H9 (cell line): ENCODE data around the gene DISC1. TPM values are rescaled to one million over a fixed set of nuclear protein-coding genes. Genes with fewer than 3 reads are reported as not detected.

Source experiments
- DNase-seq: peaks from one replicate; pipeline ENCODE4 v3.0.0-alpha.2; 2017
- H2AFZ ChIP-seq: one replicate; pipeline ENCODE4 v1.6.1; 2013; ENCODE audit warnings: mild to moderate bottlenecking, low read length, control low read depth, moderate library complexity
- H2AK5ac ChIP-seq: 2 replicates; pipeline ENCODE4 v1.6.1; 2013; ENCODE audit warnings: low read length, control low read depth, mixed read lengths; ENCODE audit not compliant: insufficient read length
- H2BK120ac ChIP-seq: one replicate; pipeline ENCODE4 v1.6.1; 2013; ENCODE audit warnings: low read depth, mild to moderate bottlenecking, low read length, control low read depth, inconsistent platforms; ENCODE audit not compliant: poor library complexity, severe bottlenecking
- H2BK12ac ChIP-seq: 2 replicates; pipeline ENCODE4 v1.6.1; 2013; ENCODE audit warnings: low read length, control low read depth, mixed read lengths, low read depth; ENCODE audit not compliant: insufficient read length
- H2BK15ac ChIP-seq: 2 replicates; pipeline ENCODE4 v1.6.1; 2013; ENCODE audit warnings: low read depth, low read length, control low read depth
- H2BK20ac ChIP-seq: one replicate; pipeline ENCODE4 v1.6.1; 2013; ENCODE audit warnings: low read depth, mild to moderate bottlenecking, low read length, control low read depth, inconsistent platforms; ENCODE audit not compliant: poor library complexity, severe bottlenecking
- H2BK5ac ChIP-seq: 2 replicates; pipeline ENCODE4 v1.6.1; 2013; ENCODE audit warnings: low read length, control low read depth, mixed read lengths; ENCODE audit not compliant: insufficient read length
- H3K14ac ChIP-seq: 2 replicates; pipeline ENCODE4 v1.6.1; 2013; ENCODE audit warnings: low read length, control low read depth; ENCODE audit not compliant: insufficient read depth
- H3K18ac ChIP-seq: 2 replicates; pipeline ENCODE4 v1.6.1; 2013; ENCODE audit warnings: low read depth, mild to moderate bottlenecking, mixed read lengths, low read length, control low read depth; ENCODE audit not compliant: insufficient read length
- H3K23ac ChIP-seq: 2 replicates; pipeline ENCODE4 v1.6.1; 2013; ENCODE audit warnings: low read length, control low read depth, mixed read lengths, low read depth; ENCODE audit not compliant: insufficient read length
- H3K23me2 ChIP-seq: 2 replicates; pipeline ENCODE4 v1.6.1; 2013; ENCODE audit warnings: low read depth, mild to moderate bottlenecking, mixed read lengths, low read length, control low read depth; ENCODE audit not compliant: insufficient read length, poor library complexity, severe bottlenecking
- H3K27ac ChIP-seq: 2 replicates; pipeline ENCODE4 v1.5.1; 2013; ENCODE audit warnings: low read length, control low read depth, mixed read lengths, low read depth; ENCODE audit not compliant: insufficient read length
- H3K27me3 ChIP-seq: 2 replicates; pipeline ENCODE4 v1.6.1; 2013; ENCODE audit warnings: low read length, control low read depth, inconsistent platforms; ENCODE audit not compliant: insufficient read depth
- H3K4ac ChIP-seq: 2 replicates; pipeline ENCODE4 v1.6.1; 2013; ENCODE audit warnings: low read depth, mild to moderate bottlenecking, control low read depth, inconsistent platforms, low read length, moderate library complexity
- H3K4me1 ChIP-seq: 2 replicates; pipeline ENCODE4 v1.6.1; 2013; ENCODE audit warnings: low read length, control low read depth, inconsistent platforms; ENCODE audit not compliant: insufficient read depth
- H3K4me2 ChIP-seq: 2 replicates; pipeline ENCODE4 v1.6.1; 2013; ENCODE audit warnings: low read length, control low read depth, mixed read lengths; ENCODE audit not compliant: insufficient read length, insufficient read depth
- H3K56ac ChIP-seq: 2 replicates; pipeline ENCODE4 v1.6.1; 2013; ENCODE audit warnings: low read depth, mild to moderate bottlenecking, mixed read lengths, low read length, control low read depth; ENCODE audit not compliant: insufficient read length
- H3K79me1 ChIP-seq: 2 replicates; pipeline ENCODE4 v1.6.1; 2013; ENCODE audit warnings: low read depth, mild to moderate bottlenecking, moderate library complexity, low read length, control low read depth, inconsistent platforms; ENCODE audit not compliant: insufficient read depth, poor library complexity, severe bottlenecking
- H3K79me2 ChIP-seq: 2 replicates; pipeline ENCODE4 v1.6.1; 2013; ENCODE audit warnings: low read length, control low read depth, inconsistent platforms; ENCODE audit not compliant: insufficient read depth
- H3K9ac ChIP-seq: 2 replicates; pipeline ENCODE4 v1.6.1; 2013; ENCODE audit warnings: low read length, control low read depth, mixed read lengths; ENCODE audit not compliant: insufficient read length; ENCODE audit errors: extremely low read depth
- H3K9me3 ChIP-seq: one replicate; pipeline ENCODE4 v1.6.1; 2013; ENCODE audit warnings: low read depth, low read length, inconsistent platforms; ENCODE audit not compliant: control insufficient read depth
- H3T11ph ChIP-seq: one replicate; pipeline ENCODE4 v1.6.1; 2013; ENCODE audit warnings: mild to moderate bottlenecking, low read length, control low read depth, inconsistent platforms
- H4K20me1 ChIP-seq: one replicate; pipeline ENCODE4 v1.6.1; 2013; ENCODE audit not compliant: control insufficient read depth, insufficient read length, insufficient read depth
- H4K5ac ChIP-seq: 2 replicates; pipeline ENCODE4 v1.6.1; 2013; ENCODE audit warnings: low read depth, mild to moderate bottlenecking, mixed read lengths, low read length, control low read depth; ENCODE audit not compliant: insufficient read length
- H4K8ac ChIP-seq: replicated peaks from 2 replicates; pipeline ENCODE4 v1.6.1; 2013; ENCODE audit warnings: low read length, control low read depth, mixed read lengths, low read depth; ENCODE audit not compliant: insufficient read length
- H4K91ac ChIP-seq: 2 replicates; pipeline ENCODE4 v1.6.1; 2013; ENCODE audit warnings: low read depth, mild to moderate bottlenecking, moderate library complexity, mixed read lengths, low read length, control low read depth; ENCODE audit not compliant: insufficient read length
- H3K27ac Mint-ChIP-seq, 3 experiments: 2 replicates in 2 of 3; 3 replicates in 1 of 3; pipeline ENCODE4 v1.8.0; 2020 to 2021; ENCODE audit warnings: mixed read lengths in 3 of 3, mild to moderate bottlenecking in 1 of 3, moderate library complexity in 1 of 3
- H3K27me3 Mint-ChIP-seq: 2 replicates; pipeline ENCODE4 v1.8.0; 2021; ENCODE audit warnings: low read depth, mild to moderate bottlenecking, moderate library complexity, mixed read lengths
- H3K36me3 Mint-ChIP-seq, 3 experiments: 2 replicates in 2 of 3; 3 replicates in 1 of 3; pipeline ENCODE4 v1.8.0; 2020 to 2021; ENCODE audit warnings: low read depth in 3 of 3, mixed read lengths in 3 of 3; ENCODE audit not compliant: insufficient read depth in 1 of 3
- H3K4me1 Mint-ChIP-seq, 2 experiments: 2 replicates each; pipeline ENCODE4 v1.8.0; 2020; ENCODE audit warnings: mixed read lengths in 2 of 2
- H3K4me3 Mint-ChIP-seq, 2 experiments: 2 replicates in 1 of 2; 3 replicates in 1 of 2; pipeline ENCODE4 v1.8.0; 2020 to 2021; ENCODE audit warnings: mild to moderate bottlenecking in 2 of 2, mixed read lengths in 2 of 2, moderate library complexity in 1 of 2
- H3K9me3 Mint-ChIP-seq, 2 experiments: 2 replicates in 1 of 2; 3 replicates in 1 of 2; pipeline ENCODE4 v1.8.0; 2020; ENCODE audit warnings: mild to moderate bottlenecking in 2 of 2, mixed read lengths in 2 of 2, moderate library complexity in 1 of 2
- CTCF ChIP-seq: fragments of 200-600 bp; sonication (generic); conservative IDR thresholded peaks from 3 replicates; pipeline ENCODE4 v1.8.0; 2021; ENCODE audit warnings: antibody characterized with exemption, mild to moderate bottlenecking
- WGBS: extraction: QIAGEN DNeasy Blood & Tissue Kit; methylation state at CpG from one replicate; pipeline ENCODE4 v1.1.7; 2013; ENCODE audit warnings: missing lambda C conversion rate, low lambda C conversion rate, mixed read lengths; ENCODE audit not compliant: insufficient read length; ENCODE audit errors: extremely low coverage; 5-methylcytosine and 5-hydroxymethylcytosine counted together
- total RNA-seq: library from RNA; stranded (reverse); gene quantifications from 2 replicates; pipeline ENCODE4 v1.2.1, GENCODE V29; 2021

DISC1 gene
- total RNA-seq, 1 experiment from 2014 or later = 2.5 TPM

- no peaks in the 10 kb centered on the region for H3K27me3 Mint-ChIP-seq
- no peak overlapping the region for H3K4me3 Mint-ChIP-seq
- no peak overlapping the region for H3K4ac ChIP-seq
- no peak overlapping the region for H3T11ph ChIP-seq
- H4K20me1 ChIP-seq = no peaks in the 10 kb centered on the region
- no peak overlapping the region for H2AFZ ChIP-seq
- no peak overlapping the region for H3K23ac ChIP-seq
- H3K79me1 ChIP-seq = no peaks in the 10 kb centered on the region
- H4K8ac ChIP-seq = no peak overlapping the region
- no peak overlapping the region for H4K91ac ChIP-seq
- H3K79me2 ChIP-seq = no peaks in the 10 kb centered on the region
- H3K9me3 ChIP-seq = no peaks in the 10 kb centered on the region
- no peak for TF ChIP-seq CTCF
- no peak overlapping the region for H3K27ac Mint-ChIP-seq
- H3K27me3 ChIP-seq = no peaks in the 10 kb centered on the region
- no peaks in the 10 kb centered on the region for H3K4me1 Mint-ChIP-seq
- no peak overlapping the region for H2BK20ac ChIP-seq
- H2BK120ac ChIP-seq = no peak overlapping the region
- H2BK5ac ChIP-seq = no peak overlapping the region
- no peak overlapping the region for H3K18ac ChIP-seq
- no peaks in the 10 kb centered on the region for H3K23me2 ChIP-seq
- no peak for DNase-seq
- no peak overlapping the region for H3K14ac ChIP-seq
- H3K9me3 Mint-ChIP-seq = no peaks in the 10 kb centered on the region
- no peak overlapping the region for H3K4me2 ChIP-seq
- H3K56ac ChIP-seq = no peak overlapping the region
- no peak overlapping the region for H2AK5ac ChIP-seq
- no peak overlapping the region for H4K5ac ChIP-seq
- no peak overlapping the region for H3K9ac ChIP-seq
- WGBS = no CpG with 5 or more reads among the region's 5 CpGs
- no peaks in the 10 kb centered on the region for H3K4me1 ChIP-seq
- H3K36me3 Mint-ChIP-seq = no peaks in the 10 kb centered on the region
- no peak overlapping the region for H3K27ac ChIP-seq
- no peak overlapping the region for H2BK15ac ChIP-seq
- H2BK12ac ChIP-seq = no peak overlapping the region
Measured at GRCh38 chr1:231584921-231585320, 41.7 kb upstream of the DISC1 start.
